OCI-LY1 (cell line): ENCODE results near the gene CSF3R.
"Not testable (repeated sequence)": the region's sequence is repeated elsewhere in the genome, so short reads cannot be mapped to it uniquely, and the experiment has no call there.

Source experiments
- H2AFZ ChIP-seq: fragments of 200-600 bp; sonication (generic), shearing (Covaris generic); 2 replicates; pipeline ENCODE4 v1.6.0; 2014; ENCODE audit warnings: antibody characterized with exemption, mild to moderate bottlenecking, low read length
- H3F3A ChIP-seq: fragments of 200-600 bp; sonication (generic), shearing (Covaris generic); 2 replicates; pipeline ENCODE4 v1.6.0; 2014; ENCODE audit warnings: mild to moderate bottlenecking, antibody characterized with exemption, low read length, moderate library complexity; ENCODE audit not compliant: insufficient read depth
- H3K27ac ChIP-seq: fragments of 200-600 bp; sonication (generic); 2 replicates; pipeline ENCODE4 v1.5.1; 2014; ENCODE audit warnings: low read length, mixed run types, mild to moderate bottlenecking, low read depth; ENCODE audit not compliant: poor library complexity, severe bottlenecking
- H3K27me3 ChIP-seq: fragments of 200-600 bp; sonication (generic); 2 replicates; pipeline ENCODE4 v1.6.0; 2014; ENCODE audit warnings: antibody characterized with exemption, mild to moderate bottlenecking, low read length, moderate library complexity; ENCODE audit not compliant: insufficient read depth
- H3K36me3 ChIP-seq: fragments of 200-600 bp; sonication (generic); 2 replicates; pipeline ENCODE4 v1.6.1; 2014; ENCODE audit warnings: mild to moderate bottlenecking, antibody characterized with exemption, low read length, moderate library complexity, mixed read lengths; ENCODE audit not compliant: insufficient read depth
- H3K4me1 ChIP-seq: fragments of 200-600 bp; sonication (generic); 2 replicates; pipeline ENCODE4 v1.5.1; 2014; ENCODE audit warnings: mild to moderate bottlenecking, low read length, moderate library complexity; ENCODE audit not compliant: insufficient read depth, severe bottlenecking
- H3K4me2 ChIP-seq: fragments of 200-600 bp; sonication (generic), shearing (Covaris generic); 2 replicates; pipeline ENCODE4 v1.6.1; 2014; ENCODE audit warnings: low read length
- H3K4me3 ChIP-seq: fragments of 200-600 bp; sonication (generic); 2 replicates; pipeline ENCODE4 v1.5.1; 2014; ENCODE audit warnings: low read length, low read depth, mild to moderate bottlenecking, mixed read lengths; ENCODE audit not compliant: poor library complexity, severe bottlenecking
- H3K79me2 ChIP-seq: fragments of 200-600 bp; shearing (Covaris generic); 2 replicates; pipeline ENCODE4 v1.6.1; 2016; ENCODE audit warnings: mixed run types, low read length, mixed read lengths; ENCODE audit not compliant: insufficient read depth
- H3K9ac ChIP-seq: fragments of 200-600 bp; sonication (generic), shearing (Covaris generic); 2 replicates; pipeline ENCODE4 v1.6.1; 2014; ENCODE audit warnings: mild to moderate bottlenecking, low read length, mixed read lengths
- H3K9me2 ChIP-seq: fragments of 200-600 bp; sonication (generic), shearing (Covaris generic); 2 replicates; pipeline ENCODE4 v1.6.1; 2014; ENCODE audit warnings: low read depth, mild to moderate bottlenecking, low read length, mixed read lengths
- H3K9me3 ChIP-seq: fragments of 200-600 bp; shearing (Covaris generic); 2 replicates; pipeline ENCODE4 v1.6.1; 2014; ENCODE audit warnings: low read length, mixed read lengths
- H4K20me1 ChIP-seq: fragments of 200-600 bp; sonication (generic), shearing (Covaris generic); 2 replicates; pipeline ENCODE4 v1.6.0; 2016; ENCODE audit warnings: mild to moderate bottlenecking, low read length; ENCODE audit not compliant: insufficient read depth
- CTCF ChIP-seq: fragments of 200-600 bp; sonication (generic), shearing (Covaris generic); IDR thresholded peaks from 2 replicates; pipeline ENCODE4 v1.5.1; 2017; ENCODE audit warnings: mild to moderate bottlenecking, antibody characterized with exemption, low read length, moderate library complexity, mixed read lengths
- EZH2 ChIP-seq: fragments of 200-600 bp; sonication (generic), shearing (Covaris generic); IDR thresholded peaks from 2 replicates; pipeline ENCODE4 v1.8.0; 2017; ENCODE audit warnings: borderline replicate concordance, mixed run types, mild to moderate bottlenecking, antibody characterized with exemption, low read length, moderate library complexity, mixed read lengths

CSF3R gene

GRCh38 chr1:36512842-36513241 lies 30.1 kb upstream of the CSF3R start:
- Histone ChIP-seq H3K9ac (no peak overlapping the region), H3K4me2 (no peak overlapping the region), H3K36me3 (no peaks in the 10 kb centered on the region), H3K9me3 (no peaks in the 10 kb centered on the region), H3K9me2 (no peaks in the 10 kb centered on the region), H2AFZ (no peak overlapping the region), H3K27ac (no peak overlapping the region), H3K4me3 (no peak overlapping the region), H3K79me2 (no peaks in the 10 kb centered on the region), H3K27me3 (no peaks in the 10 kb centered on the region), H3K4me1 (no peaks in the 10 kb centered on the region), H3F3A (no peaks in the 10 kb centered on the region), H4K20me1 (no peaks in the 10 kb centered on the region)
- TF ChIP-seq CTCF (no peak), EZH2 (no peak)

GRCh38 chr1:36511804-36512798 lies 29.4 kb upstream of the CSF3R start:
- no peaks in the 10 kb centered on the region for H3K9me3 ChIP-seq
- no peak overlapping the region for H3K4me3 ChIP-seq
- H3K36me3 ChIP-seq: no peaks in the 10 kb centered on the region
- no peaks in the 10 kb centered on the region for H3F3A ChIP-seq
- H3K4me1 ChIP-seq: no peaks in the 10 kb centered on the region
- no peaks in the 10 kb centered on the region for H3K79me2 ChIP-seq
- H3K9ac ChIP-seq: no peak overlapping the region
- H3K9me2 ChIP-seq: no peaks in the 10 kb centered on the region
- no peaks in the 10 kb centered on the region for H3K27me3 ChIP-seq
- H3K4me2 ChIP-seq: no peak overlapping the region
- no peak overlapping the region for H3K27ac ChIP-seq
- H2AFZ ChIP-seq: no peak overlapping the region
- TF ChIP-seq CTCF (no peak), EZH2 (no peak)
- H4K20me1 ChIP-seq: no peaks in the 10 kb centered on the region

GRCh38 chr1:36511220-36511619 lies 28.5 kb upstream of the CSF3R start:
- H3K9me3 ChIP-seq, H3K9ac ChIP-seq, H3K79me2 ChIP-seq, H3K4me1 ChIP-seq, H3K27me3 ChIP-seq, H3K9me2 ChIP-seq, H3K27ac ChIP-seq, H4K20me1 ChIP-seq, H3K4me3 ChIP-seq, H3F3A ChIP-seq, H3K4me2 ChIP-seq, H2AFZ ChIP-seq, H3K36me3 ChIP-seq: not testable (repeated sequence)

- Histone ChIP-seq H3K9me2 (no peaks in the 10 kb centered on the region), H3K4me1 (no peaks in the 10 kb centered on the region), H3K9me3 (no peaks in the 10 kb centered on the region), H3K9ac (no peak overlapping the region), H4K20me1 (no peaks in the 10 kb centered on the region), H3K4me3 (no peak overlapping the region), H3K79me2 (no peaks in the 10 kb centered on the region), H3F3A (no peaks in the 10 kb centered on the region), H3K27me3 (no peaks in the 10 kb centered on the region), H3K4me2 (no peak overlapping the region), H2AFZ (no peak overlapping the region), H3K27ac (no peak overlapping the region), H3K36me3 (no peaks in the 10 kb centered on the region)
- TF ChIP-seq CTCF: no peak
Measured at GRCh38 chr1:36510418-36510817, 27.7 kb upstream of the CSF3R start.
